ENCODE data around the gene CBR3.

GRCh38 chr21:36155603-36156338 lies 20.9 kb downstream of the CBR3 start:
- TF ChIP-seq CTCF (IDR thresholded peaks at IDR 0.05 in 4 of 5, conservative IDR thresholded peaks at IDR 0.05 in 1 of 5) (no peak), POLR2A (IDR thresholded peaks at IDR 0.05) (peak; percentile 85 to 92)
